Activated CD4-positive, alpha-beta T cell treated with anti-CD3 and anti-CD28 coated beads, Interleukin-2, amount 50 U/mL, for 1 hour (primary cell): ENCODE data around the gene ZNF674.

ENCODE experiments used
- DNase-seq: peaks from one replicate; pipeline ENCODE4 v3.0.0-alpha.2; 2020

Gene ZNF674

GRCh38 chrX:46545111-46546005 lies at the start of gene ZNF674:
TSS of gene ZNF674 (minus strand) at chrX:46545421. CDS start at chrX:46542087, 3,334 bp downstream.
- DNase-seq = peak; percentile 92

- DNase-seq = no peak
Observed at GRCh38 chrX:46589977-46590723, 44.9 kb upstream of the ZNF674 start.

GRCh38 chrX:46588263-46588662 lies 43.0 kb upstream of the ZNF674 start:
- peak; percentile 33 for DNase-seq

- DNase-seq = no peak
Observed at GRCh38 chrX:46587753-46588171, 42.5 kb upstream of the ZNF674 start.

GRCh38 chrX:46587158-46587557 lies 41.9 kb upstream of the ZNF674 start:
- DNase-seq = no peak

GRCh38 chrX:46584736-46585135 lies 39.5 kb upstream of the ZNF674 start:
- DNase-seq = no peak

GRCh38 chrX:46582966-46583365 lies 37.7 kb upstream of the ZNF674 start:
- DNase-seq = no peak

- no peak for DNase-seq
Observed at GRCh38 chrX:46582325-46582724, 37.1 kb upstream of the ZNF674 start.

GRCh38 chrX:46580613-46581012 lies 35.4 kb upstream of the ZNF674 start:
- no peak for DNase-seq

- no peak for DNase-seq
Observed at GRCh38 chrX:46579250-46579649, 34.0 kb upstream of the ZNF674 start.

GRCh38 chrX:46577221-46578005 lies 32.2 kb upstream of the ZNF674 start:
- no peak for DNase-seq

- DNase-seq = no peak
Observed at GRCh38 chrX:46576458-46576857, 31.2 kb upstream of the ZNF674 start.

- DNase-seq = no peak
Observed at GRCh38 chrX:46575991-46576392, 30.8 kb upstream of the ZNF674 start.

GRCh38 chrX:46575586-46575985 lies 30.4 kb upstream of the ZNF674 start:
- DNase-seq = no peak

GRCh38 chrX:46574774-46575381 lies 29.7 kb upstream of the ZNF674 start:
- peak; percentile 42 for DNase-seq

- DNase-seq = peak; percentile 68
Observed at GRCh38 chrX:46573892-46574773, 28.9 kb upstream of the ZNF674 start.

- DNase-seq = peak; percentile 52
Observed at GRCh38 chrX:46573331-46573891, 28.2 kb upstream of the ZNF674 start, which contains the start of gene CHST7. TSS of gene CHST7 (plus strand) at chrX:46573765. CDS start at chrX:46573932, 167 bp downstream.

GRCh38 chrX:46572340-46572936 lies 27.2 kb upstream of the ZNF674 start:
- DNase-seq = peak; percentile 1

GRCh38 chrX:46571423-46572339 lies 26.5 kb upstream of the ZNF674 start:
- no peak for DNase-seq

- no peak for DNase-seq
Observed at GRCh38 chrX:46569621-46570020, 24.4 kb upstream of the ZNF674 start.
